HG02588 (cell line): Measurements from ENCODE around the gene SWI5.
"Not testable (repeated sequence)": the region's sequence is repeated elsewhere in the genome, so short reads cannot be mapped to it uniquely, and the experiment has no call there.

Experiments used
- ATAC-seq: cut with Tn5 transposase; IDR thresholded peaks from one replicate; pipeline ENCODE4 v1.9.1; 2021; ENCODE audit warnings: mild to moderate bottlenecking, moderate library complexity; ENCODE audit not compliant: unreplicated experiment

SWI5 gene

GRCh38 chr9:128276008-128276573 is at the start of gene SWI5:
SWI5 (plus strand) TSS chr9:128276276.
- ATAC-seq = peak; percentile 93

- ATAC-seq = no peak
Measured at GRCh38 chr9:128226412-128226801, 49.7 kb upstream of the SWI5 start.

- not testable (repeated sequence) for ATAC-seq
Measured at GRCh38 chr9:128230897-128231296, 45.2 kb upstream of the SWI5 start.

DNA sequence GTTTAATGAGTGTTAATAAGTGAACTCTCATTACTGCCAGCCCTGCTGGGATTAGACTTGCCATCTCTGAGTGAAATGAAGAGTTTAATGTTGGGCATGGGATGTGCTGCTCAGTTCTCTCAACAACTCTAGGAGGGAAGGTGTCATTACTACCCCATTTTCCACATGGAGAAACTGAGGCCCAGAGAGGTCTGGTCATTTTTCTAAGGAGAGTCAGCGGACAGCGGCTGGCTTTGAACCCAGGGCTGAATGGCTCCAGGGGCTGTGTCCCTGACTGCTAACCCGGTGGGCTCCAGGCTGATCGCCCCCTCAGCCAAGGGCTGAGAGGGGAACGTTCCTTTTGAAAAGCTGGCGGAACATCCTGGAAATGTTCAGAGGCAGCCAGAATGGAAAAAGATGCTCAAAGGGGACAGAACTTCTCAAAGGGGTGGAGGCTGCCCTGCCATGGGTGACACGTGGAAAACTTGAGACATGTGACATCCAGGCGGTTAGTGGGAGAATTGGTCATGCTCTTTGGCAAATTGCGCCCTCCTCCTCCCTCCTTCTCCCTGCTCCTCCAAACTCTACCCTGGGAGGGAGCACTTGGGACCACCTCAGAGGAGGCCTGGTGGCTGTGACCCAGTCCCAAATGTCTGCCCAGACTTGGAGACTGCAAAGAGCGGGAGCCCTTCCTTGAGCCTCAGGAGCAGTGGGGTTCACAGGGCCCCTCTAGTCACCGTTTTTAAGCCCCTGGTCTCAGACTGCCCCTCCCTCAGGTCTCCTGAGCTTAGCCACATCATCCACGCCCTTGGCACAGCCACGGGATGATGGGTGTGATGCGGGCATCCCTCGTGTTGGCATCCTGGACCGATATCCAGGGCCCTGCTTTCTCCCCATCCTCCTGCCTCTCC is 44.2 kb upstream of the SWI5 start:
- no peak for ATAC-seq

DNA sequence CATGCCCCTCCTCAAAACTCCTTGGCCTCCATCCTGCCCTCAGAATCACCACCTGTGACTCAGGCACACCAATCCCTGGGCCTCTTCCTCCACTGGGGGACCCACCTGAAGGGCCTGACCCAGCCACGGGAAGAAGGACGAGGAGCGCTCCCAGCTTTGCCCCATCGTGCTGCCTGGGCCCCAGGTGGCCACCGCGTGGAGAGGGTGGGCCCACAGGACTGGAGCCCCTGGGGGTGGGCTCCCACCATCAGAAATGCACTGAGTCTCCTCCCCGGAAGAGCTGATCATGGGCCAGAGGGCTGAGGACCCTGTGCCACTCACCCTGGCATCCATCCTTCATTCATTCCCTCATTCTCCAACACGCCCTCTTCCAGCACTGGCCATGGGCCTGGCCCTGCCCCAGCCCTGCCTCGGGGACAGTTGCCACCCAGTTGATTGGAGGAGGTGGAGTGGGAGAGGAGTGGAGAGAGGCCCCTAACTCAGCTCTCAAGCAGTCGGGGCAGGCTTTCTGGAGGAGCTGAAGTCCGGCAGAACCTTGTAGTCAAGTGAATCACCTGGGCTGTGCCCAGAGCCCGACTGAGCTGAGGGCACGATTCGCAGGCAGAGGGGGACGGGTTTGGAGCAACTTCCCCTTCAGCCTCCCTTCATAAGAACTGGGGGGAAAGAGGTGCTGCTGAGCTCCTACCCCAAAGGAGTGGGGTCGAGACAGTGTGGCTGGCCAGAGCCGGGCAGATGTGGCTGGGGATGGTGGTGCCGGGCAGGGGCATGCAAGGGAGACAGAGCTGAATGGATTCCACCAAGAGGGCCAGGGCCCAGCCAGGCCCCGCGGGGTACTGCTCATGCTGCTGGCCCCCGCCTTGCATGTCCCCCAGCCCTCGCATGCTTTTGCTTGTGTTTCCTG is 43.3 kb upstream of the SWI5 start:
- no peak for ATAC-seq

GRCh38 chr9:128233817-128234406 is 42.2 kb upstream of the SWI5 start:
- no peak for ATAC-seq

GRCh38 chr9:128242124-128242523 is 34.0 kb upstream of the SWI5 start:
- no peak for ATAC-seq

DNA sequence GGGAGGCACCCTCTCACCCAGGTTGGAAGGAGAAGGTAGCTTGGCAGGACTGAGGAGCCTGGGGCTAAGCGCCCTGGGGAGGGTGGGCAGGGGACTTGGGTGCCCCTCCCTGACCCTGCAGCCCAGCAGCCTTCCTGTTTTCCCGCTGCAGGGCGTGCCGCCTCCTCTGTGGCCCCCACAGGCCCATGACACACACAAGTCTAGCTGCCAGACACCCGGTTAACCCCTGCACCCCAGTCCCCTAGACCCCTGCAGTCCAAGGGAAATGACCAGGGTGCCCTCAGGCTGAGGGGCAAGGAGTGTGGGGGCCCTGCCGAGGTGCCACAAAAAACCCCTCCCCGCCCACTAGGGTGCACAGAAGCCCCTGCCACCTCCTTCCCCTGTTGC is 33.3 kb upstream of the SWI5 start:
- no peak for ATAC-seq

DNA sequence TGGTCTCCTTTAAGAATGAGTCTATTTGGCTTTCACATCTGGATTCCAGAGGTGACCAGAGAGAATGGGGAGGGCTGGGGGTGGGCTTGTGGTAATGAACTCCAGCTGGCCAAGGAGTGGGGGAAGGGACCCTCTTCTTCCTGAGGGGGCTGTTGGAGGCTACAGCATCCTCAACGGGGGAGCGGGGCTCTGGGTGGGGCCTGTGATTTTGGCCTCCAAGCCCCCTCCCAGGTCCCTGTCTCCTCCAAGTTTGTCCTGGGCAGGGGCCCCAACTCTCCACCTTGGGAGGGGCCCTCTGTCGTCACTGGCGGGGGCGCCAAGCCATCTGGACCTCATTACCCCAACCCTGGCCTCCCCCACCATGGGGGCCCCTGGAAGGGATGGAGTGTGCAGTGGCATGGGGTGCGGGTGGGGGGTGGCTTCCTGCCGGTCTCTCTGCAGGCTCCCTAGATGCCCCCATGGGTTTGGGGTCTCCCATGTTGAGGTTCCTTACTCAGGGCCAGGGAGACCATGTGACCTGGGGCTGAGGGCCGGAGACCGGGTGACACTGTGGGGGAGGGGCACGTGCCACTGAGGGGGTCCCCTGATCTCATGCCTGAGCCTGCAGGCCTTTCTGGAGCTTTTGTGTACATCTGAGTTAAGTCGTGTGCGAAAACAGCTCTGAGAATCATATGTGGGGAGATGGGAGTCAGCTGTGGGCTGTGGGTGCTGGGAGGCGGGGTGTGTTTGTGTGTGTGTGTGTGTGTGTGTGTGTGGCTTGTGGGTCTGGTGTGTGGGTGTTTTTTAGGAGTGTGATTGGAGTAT is 32.7 kb upstream of the SWI5 start:
- no peak for ATAC-seq

GRCh38 chr9:128244091-128244836 is 31.8 kb upstream of the SWI5 start:
- ATAC-seq = no peak

GRCh38 chr9:128244837-128245231 is 31.2 kb upstream of the SWI5 start:
- no peak for ATAC-seq

- no peak for ATAC-seq
Measured at GRCh38 chr9:128245421-128246151, 30.5 kb upstream of the SWI5 start.

- no peak for ATAC-seq
Measured at GRCh38 chr9:128246471-128246870, 29.6 kb upstream of the SWI5 start.

- no peak for ATAC-seq
Measured at GRCh38 chr9:128247226-128247803, 28.8 kb upstream of the SWI5 start.

- ATAC-seq = no peak
Measured at GRCh38 chr9:128249558-128249907, 26.5 kb upstream of the SWI5 start.

- ATAC-seq = peak; percentile 76
Measured at GRCh38 chr9:128249908-128250838, 25.9 kb upstream of the SWI5 start.
